B cell (primary cell): ENCODE data around the gene LYRM7. TPM values are rescaled to one million over a fixed set of nuclear protein-coding genes. Genes with fewer than 3 reads are reported as not detected.

ENCODE experiments used
- ATAC-seq: fragments of 200-7000 bp; cut with Tn5 transposase; one replicate; pipeline ENCODE4 v1.10.0; 2021; ENCODE audit warnings: low read depth, mild to moderate bottlenecking, moderate number of reproducible peaks, moderate library complexity
- CTCF ChIA-PET: fragments of 350-600 bp; sonication (Branson Sonifier 250); formaldehyde crosslinking; loops from one replicate; lab custom pipeline; 2021; ENCODE audit warnings: antibody characterized with exemption, inconsistent platforms; lab: Charles Lee
- POLR2A ChIA-PET: fragments of 350-600 bp; sonication (Branson Sonifier 250); formaldehyde crosslinking; loops from one replicate; lab custom pipeline; 2021; ENCODE audit warnings: antibody characterized with exemption; lab: Charles Lee
- DNase-seq: peaks from one replicate; pipeline ENCODE4 v3.0.0; 2013
- H2AFZ ChIP-seq: 2 replicates; pipeline ENCODE4 v1.6.1; 2012; ENCODE audit warnings: mild to moderate bottlenecking, low read depth, low read length; ENCODE audit not compliant: insufficient read depth, poor library complexity, severe bottlenecking
- H3K27ac ChIP-seq, 2 donors: 1 replicate in 1 of 2; 2 replicates in 1 of 2; pipeline ENCODE4 v1.5.1; 2012 to 2013; ENCODE audit warnings: low read length in 2 of 2, mild to moderate bottlenecking in 2 of 2, moderate library complexity in 1 of 2
- H3K27me3 ChIP-seq, 4 experiments: fragments of 200-600 bp in 1 of 4; sonication (generic) in 1 of 4; replicated peaks in 1 of 4; 1 replicate in 2 of 4; 2 replicates in 2 of 4; pipeline versions ENCODE4 v1.6.1 to v1.7.0; 2013 to 2016; ENCODE audit warnings: low read length in 3 of 4, mild to moderate bottlenecking in 2 of 4, mixed read lengths in 1 of 4, moderate library complexity in 1 of 4; ENCODE audit not compliant: insufficient read depth in 4 of 4, control insufficient read depth in 3 of 4; ENCODE audit errors: control extremely low read depth in 1 of 4
- H3K36me3 ChIP-seq, 2 experiments: replicated peaks in 1 of 2; 1 replicate in 1 of 2; 2 replicates in 1 of 2; pipeline versions ENCODE4 v1.6.1 to v1.7.1; 2013; ENCODE audit warnings: low read length in 1 of 2; ENCODE audit not compliant: insufficient read depth in 2 of 2, control insufficient read depth in 1 of 2; ENCODE audit errors: control extremely low read depth in 1 of 2, extremely low read depth in 1 of 2
- H3K4me1 ChIP-seq, 2 donors: fragments of 200-600 bp in 1 of 2; sonication (generic) in 1 of 2; 1 replicate in 1 of 2; 2 replicates in 1 of 2; pipeline versions ENCODE4 v1.5.1 to v1.6.1; 2013 to 2017; ENCODE audit warnings: low read length in 2 of 2; ENCODE audit not compliant: control insufficient read depth in 2 of 2, insufficient read depth in 2 of 2
- H3K4me2 ChIP-seq: replicated peaks from 2 replicates; pipeline ENCODE3; 2012; ENCODE audit warnings: mild to moderate bottlenecking, low read depth, low read length; ENCODE audit not compliant: poor library complexity, severe bottlenecking
- H3K4me3 ChIP-seq, 5 experiments: fragments of 200-600 bp in 1 of 5; sonication (generic) in 1 of 5; 1 replicate in 3 of 5; 2 replicates in 2 of 5; pipeline versions ENCODE4 v1.5.1 to v1.7.0; 2011 to 2016; ENCODE audit warnings: low read length in 4 of 5, mild to moderate bottlenecking in 4 of 5, low read depth in 2 of 5, control low read depth in 1 of 5, moderate library complexity in 1 of 5; ENCODE audit not compliant: insufficient read depth in 1 of 5; ENCODE audit errors: control extremely low read depth in 1 of 5, extremely low read depth in 1 of 5
- H3K79me2 ChIP-seq: fragments of 200-600 bp; sonication (generic); one replicate; pipeline ENCODE4 v1.6.0; 2016; ENCODE audit warnings: low read length; ENCODE audit not compliant: control insufficient read depth, insufficient read depth
- H3K9ac ChIP-seq: fragments of 200-600 bp; sonication (generic); 2 replicates; pipeline ENCODE4 v1.6.1; 2017; ENCODE audit warnings: mild to moderate bottlenecking, low read length, moderate library complexity
- H3K9me3 ChIP-seq, 3 donors: one replicate each; pipeline versions ENCODE4 v1.6.1 to v1.7.1; 2013; ENCODE audit warnings: low read length in 2 of 3; ENCODE audit not compliant: control insufficient read depth in 2 of 3, insufficient read depth in 1 of 3; ENCODE audit errors: control extremely low read depth in 1 of 3
- H4K20me1 ChIP-seq: 2 replicates; pipeline ENCODE4 v1.6.0; 2012; ENCODE audit warnings: mild to moderate bottlenecking, low read length; ENCODE audit not compliant: insufficient read depth, control insufficient read depth, poor library complexity, severe bottlenecking
- H3K27ac Mint-ChIP-seq: one replicate; pipeline ENCODE4 v1.8.0; 2021; ENCODE audit warnings: mixed read lengths
- H3K27me3 Mint-ChIP-seq: one replicate; pipeline ENCODE4 v1.8.0; 2021; ENCODE audit warnings: mixed read lengths
- H3K4me1 Mint-ChIP-seq: one replicate; pipeline ENCODE4 v1.8.0; 2021; ENCODE audit warnings: mixed read lengths
- H3K4me3 Mint-ChIP-seq: one replicate; pipeline ENCODE4 v1.8.0; 2021; ENCODE audit warnings: mixed read lengths
- H3K9me3 Mint-ChIP-seq: one replicate; pipeline ENCODE4 v1.8.0; 2022; ENCODE audit warnings: mixed read lengths; ENCODE audit not compliant: insufficient read depth
- EZH2 ChIP-seq: IDR thresholded peaks from 2 replicates; pipeline ENCODE4 v1.6.1; 2012; ENCODE audit warnings: borderline replicate concordance, low read depth, mild to moderate bottlenecking, moderate library complexity, low read length; ENCODE audit not compliant: insufficient read depth, poor library complexity, severe bottlenecking
- WGBS: methylation state at CpG from one replicate; pipeline ENCODE4 v1.1.5; 2013; ENCODE audit warnings: missing lambda C conversion rate; ENCODE audit not compliant: insufficient coverage; 5-methylcytosine and 5-hydroxymethylcytosine counted together
- intact Hi-C: fragments of 100-400 bp; cut with micrococcal nuclease; formaldehyde crosslinking; loops from one replicate; pipeline ENCODE4 v1.10.0; 2022
- polyA plus RNA-seq: library from polyadenylated mRNA; depleted of rRNA; stranded (reverse); fragments of >200 nt; gene quantifications from 2 replicates; pipeline ENCODE4 v1.2.3, GENCODE V29; 2012
- total RNA-seq, 2 donors: library from RNA; stranded (reverse); fragments of 120-200 nt in 1 of 2; gene quantifications; 1 replicate in 1 of 2; 2 replicates in 1 of 2; pipeline versions ENCODE4 v1.2.3 to v1.2.4, GENCODE V29; 2013 to 2022
- TF ChIP-seq, protein P1 (sequence below): fragments of 200-600 bp; IDR thresholded peaks from one replicate; pipeline ENCODE4 v1.8.0; 2022; ENCODE audit warnings: antibody characterized with exemption, mild to moderate bottlenecking

The LYRM7 gene
- total and polyA plus RNA-seq, 2 donors (not counting 1 experiment from before 2014, with no cell fraction given) = 2.7 to 12.3 TPM

DNA sequence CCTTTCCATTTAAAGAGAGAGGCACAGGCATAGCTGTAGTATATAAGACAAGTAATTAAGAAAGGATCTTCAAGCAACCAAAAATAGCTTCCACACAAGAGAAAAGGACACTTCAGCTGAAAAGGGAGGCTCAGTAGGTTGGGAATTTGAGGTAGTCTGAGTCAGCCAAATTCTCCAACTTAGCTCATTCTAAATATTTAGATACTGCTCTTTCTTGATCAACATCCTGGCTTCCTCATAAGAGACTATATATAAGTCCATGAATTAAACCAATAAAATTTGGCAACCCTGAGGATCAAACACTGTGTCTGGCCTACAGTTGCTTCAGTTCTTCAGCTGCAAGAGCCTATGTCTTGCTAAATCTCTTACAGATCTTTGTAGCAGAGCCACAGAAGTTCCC, 23.5 kb upstream of the LYRM7 start:
- ATAC-seq = no peak
- CTCF ChIA-PET = interaction anchor here (0.6 to 1.6 kb wide), 2 partner anchors 235 to 1184 kb away, joined by 3 to 5 read pairs; no protein-coding TSS in a partner anchor
- TF ChIP-seq, protein P1, sequence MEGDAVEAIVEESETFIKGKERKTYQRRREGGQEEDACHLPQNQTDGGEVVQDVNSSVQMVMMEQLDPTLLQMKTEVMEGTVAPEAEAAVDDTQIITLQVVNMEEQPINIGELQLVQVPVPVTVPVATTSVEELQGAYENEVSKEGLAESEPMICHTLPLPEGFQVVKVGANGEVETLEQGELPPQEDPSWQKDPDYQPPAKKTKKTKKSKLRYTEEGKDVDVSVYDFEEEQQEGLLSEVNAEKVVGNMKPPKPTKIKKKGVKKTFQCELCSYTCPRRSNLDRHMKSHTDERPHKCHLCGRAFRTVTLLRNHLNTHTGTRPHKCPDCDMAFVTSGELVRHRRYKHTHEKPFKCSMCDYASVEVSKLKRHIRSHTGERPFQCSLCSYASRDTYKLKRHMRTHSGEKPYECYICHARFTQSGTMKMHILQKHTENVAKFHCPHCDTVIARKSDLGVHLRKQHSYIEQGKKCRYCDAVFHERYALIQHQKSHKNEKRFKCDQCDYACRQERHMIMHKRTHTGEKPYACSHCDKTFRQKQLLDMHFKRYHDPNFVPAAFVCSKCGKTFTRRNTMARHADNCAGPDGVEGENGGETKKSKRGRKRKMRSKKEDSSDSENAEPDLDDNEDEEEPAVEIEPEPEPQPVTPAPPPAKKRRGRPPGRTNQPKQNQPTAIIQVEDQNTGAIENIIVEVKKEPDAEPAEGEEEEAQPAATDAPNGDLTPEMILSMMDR = no peak
- no peak for TF ChIP-seq EZH2

DNA sequence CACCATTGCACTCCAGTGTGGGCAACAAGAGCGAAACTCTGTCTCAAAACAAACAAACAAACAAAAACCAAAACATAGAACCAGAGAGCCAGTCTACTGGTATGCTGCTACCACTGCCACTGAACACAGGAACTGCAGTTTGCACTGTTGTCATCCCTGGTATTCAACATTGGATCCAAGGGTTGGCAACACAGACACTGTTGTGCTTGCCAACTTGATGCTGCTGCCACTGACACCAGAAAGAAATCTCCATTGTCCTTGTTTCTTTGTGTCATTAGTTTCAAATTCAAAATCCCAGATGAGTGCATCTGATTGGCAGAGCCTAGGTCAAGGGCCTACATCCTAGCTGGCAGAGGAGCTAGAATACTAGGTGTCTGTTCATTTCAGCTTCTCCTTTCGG, 21.9 kb upstream of the LYRM7 start:
- no peak for ATAC-seq
- POLR2A ChIA-PET = interaction anchor here (0.7 kb wide), 1 partner anchor 259 kb away, joined by 6 read pairs; no protein-coding TSS in a partner anchor
- no peaks in the 10 kb centered on the region for H4K20me1 ChIP-seq
- H3K79me2 ChIP-seq = peaks cover 5% of the 10 kb centered on the region
- no peak overlapping the region for H3K27ac ChIP-seq
- no peak overlapping the region for H3K4me2 ChIP-seq
- intact Hi-C loops = no loop called here
- CTCF ChIA-PET = no interaction called here
- WGBS = 100% methylated on average over 1 of the region's 2 CpGs
- no peak for DNase-seq
- no peaks in the 10 kb centered on the region for H3K27me3 ChIP-seq
- no peaks in the 10 kb centered on the region for H3K9me3 ChIP-seq
- H3K9me3 Mint-ChIP-seq = no peaks in the 10 kb centered on the region
- no peak overlapping the region for H3K27ac Mint-ChIP-seq
- no peaks in the 10 kb centered on the region for H3K36me3 ChIP-seq
- H3K27me3 Mint-ChIP-seq = no peaks in the 10 kb centered on the region
- H3K4me1 Mint-ChIP-seq = no peaks in the 10 kb centered on the region
- no peak overlapping the region for H3K4me3 ChIP-seq
- no peak overlapping the region for H2AFZ ChIP-seq
- no peak overlapping the region for H3K9ac ChIP-seq
- no peak overlapping the region for H3K4me3 Mint-ChIP-seq
- H3K4me1 ChIP-seq = no peaks in the 10 kb centered on the region
- TF ChIP-seq, protein P1 = no peak
- no peak for TF ChIP-seq EZH2

More for the DNA sequence above, 23.5 kb upstream of the LYRM7 start:
- H3K4me1 ChIP-seq = no peaks in the 10 kb centered on the region
- H3K36me3 ChIP-seq = no peaks in the 10 kb centered on the region
- Mint-ChIP-seq H3K4me1 (no peaks in the 10 kb centered on the region), H3K27ac (no peak overlapping the region), H3K27me3 (no peaks in the 10 kb centered on the region), H3K4me3 (no peak overlapping the region), H3K9me3 (no peaks in the 10 kb centered on the region)
- H4K20me1 ChIP-seq = no peaks in the 10 kb centered on the region
- H3K27me3 ChIP-seq = no peaks in the 10 kb centered on the region
- no peaks in the 10 kb centered on the region for H3K79me2 ChIP-seq
- H3K4me2 ChIP-seq = no peak overlapping the region
- H3K4me3 ChIP-seq = no peak overlapping the region
- no peak overlapping the region for H3K9ac ChIP-seq
- no peak for DNase-seq
- H3K9me3 ChIP-seq = no peaks in the 10 kb centered on the region
- no peak overlapping the region for H3K27ac ChIP-seq
- intact Hi-C loops = no loop called here
- POLR2A ChIA-PET = no interaction called here
- H2AFZ ChIP-seq = no peak overlapping the region
